GM12865 (cell line): ENCODE measurements around the gene NXPH1.

Experiments
- DNase-seq: peaks from one replicate; pipeline ENCODE4 v3.0.0; 2010; ENCODE audit warnings: low read depth
- H3K4me3 ChIP-seq: 2 replicates; pipeline ENCODE4 v1.5.1; 2011; ENCODE audit warnings: mild to moderate bottlenecking, low read depth, low read length, control low read depth
- CTCF ChIP-seq: IDR thresholded peaks from 2 replicates; pipeline ENCODE4 v1.5.1; 2011; ENCODE audit warnings: low read length, control low read depth, low read depth, inconsistent platforms; ENCODE audit not compliant: insufficient read depth; ENCODE audit errors: missing control alignments

The NXPH1 gene

DNA sequence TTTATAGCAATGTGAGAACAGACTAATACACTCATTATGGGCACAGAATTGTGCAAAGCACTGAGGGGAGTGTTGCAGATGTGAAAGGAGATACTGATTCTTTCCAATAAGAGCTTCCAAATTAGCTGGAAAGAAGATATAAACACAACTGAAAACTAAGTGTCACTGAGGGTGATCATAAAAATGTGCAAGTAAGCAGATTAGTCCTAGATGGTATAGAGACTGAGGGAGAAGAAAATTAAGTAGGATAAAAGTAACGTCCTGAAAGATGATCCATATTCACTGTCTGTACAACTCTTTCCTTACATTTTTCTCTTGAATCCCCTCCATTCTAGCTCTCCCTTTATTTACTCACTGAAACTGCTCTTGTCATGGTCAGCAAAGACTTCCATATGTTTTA is 11.2 kb upstream of the NXPH1 start:
- H3K4me3 ChIP-seq: no peak overlapping the region
- no peak for DNase-seq
- TF ChIP-seq CTCF: no peak

DNA sequence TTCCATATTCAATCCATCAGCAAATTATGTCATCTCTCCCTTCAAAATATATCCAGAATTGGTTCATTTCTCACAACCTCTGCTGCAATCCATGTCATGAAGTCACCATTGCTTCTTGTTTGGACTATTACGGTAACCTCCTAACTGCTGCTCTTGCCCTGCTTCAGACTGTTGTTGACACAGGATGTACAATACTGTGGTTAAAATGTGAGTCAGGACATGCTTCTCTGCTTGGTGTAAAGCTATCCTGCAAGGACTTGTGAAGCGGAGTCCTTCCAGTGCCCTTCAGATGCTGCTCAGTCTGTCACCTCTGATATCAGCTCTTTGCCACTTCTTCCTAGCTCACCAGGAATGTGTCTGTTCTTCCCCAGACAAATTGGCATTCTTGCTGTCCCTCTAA is 10.4 kb upstream of the NXPH1 start:
- DNase-seq: no peak
- no peak for TF ChIP-seq CTCF

DNA sequence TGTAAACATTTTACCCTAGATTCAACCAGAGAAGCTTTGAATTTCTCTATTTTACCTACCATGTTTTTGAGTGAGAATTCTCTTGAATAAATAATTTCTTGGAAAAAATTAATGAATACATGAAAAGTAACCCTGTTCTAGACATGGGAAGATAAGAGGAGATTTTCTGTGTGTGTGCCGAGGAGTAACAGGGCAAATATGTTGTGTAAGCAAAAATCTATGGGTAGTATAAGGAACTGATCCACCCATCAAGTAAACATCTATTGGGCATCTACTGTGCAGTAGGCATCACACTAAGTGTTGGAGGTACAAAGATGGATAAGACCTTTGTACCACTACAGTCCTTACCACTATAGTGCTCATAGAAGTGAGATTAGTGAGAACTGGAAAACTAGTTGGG is 8.2 kb upstream of the NXPH1 start:
- no peak for TF ChIP-seq CTCF
- H3K4me3 ChIP-seq: no peak overlapping the region
- DNase-seq: no peak

More for the DNA sequence above, 10.4 kb upstream of the NXPH1 start:
- no peak overlapping the region for H3K4me3 ChIP-seq

GRCh38 chr7:8430643-8431042 is 2.8 kb upstream of the NXPH1 start:
- no peak for DNase-seq
- TF ChIP-seq CTCF: no peak
- no peak overlapping the region for H3K4me3 ChIP-seq

DNA sequence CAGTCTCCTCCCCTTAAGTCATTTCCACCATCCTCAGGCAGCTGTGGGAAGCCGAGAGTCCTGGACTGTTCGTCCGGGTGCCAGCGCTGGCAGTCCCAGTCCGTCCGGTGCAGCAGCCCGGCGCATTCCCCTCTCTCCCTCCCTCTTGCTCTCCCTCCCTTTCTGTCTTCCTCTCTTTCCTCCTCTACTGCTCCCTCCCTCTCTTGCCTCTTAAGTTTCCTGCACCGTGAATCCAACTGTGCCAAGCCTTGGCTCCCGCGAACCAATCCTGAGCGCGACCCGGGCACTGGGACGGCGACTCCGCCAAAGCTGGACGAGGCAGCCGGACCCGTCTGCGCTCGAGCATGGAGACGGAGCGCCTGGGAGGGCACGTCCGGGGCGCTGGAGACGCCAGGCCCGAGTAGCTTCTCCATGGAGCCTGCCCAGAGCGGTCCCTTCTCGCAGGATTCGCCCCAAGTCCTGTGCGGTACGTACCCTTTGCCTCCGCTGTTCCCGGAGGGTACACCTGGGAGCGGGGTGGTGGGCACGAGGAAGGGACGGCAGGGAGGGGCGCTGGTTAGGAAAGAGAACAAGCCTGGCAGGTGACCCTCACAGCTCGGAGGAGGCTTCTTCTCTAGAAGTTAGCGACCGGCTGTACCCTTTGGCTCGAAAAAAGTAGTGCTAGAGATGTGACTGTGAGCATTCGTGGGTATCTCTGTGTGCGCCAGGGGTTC is 1.0 kb downstream of the NXPH1 start:
- DNase-seq: no peak
- no peak overlapping the region for H3K4me3 ChIP-seq
- no peak for TF ChIP-seq CTCF

DNA sequence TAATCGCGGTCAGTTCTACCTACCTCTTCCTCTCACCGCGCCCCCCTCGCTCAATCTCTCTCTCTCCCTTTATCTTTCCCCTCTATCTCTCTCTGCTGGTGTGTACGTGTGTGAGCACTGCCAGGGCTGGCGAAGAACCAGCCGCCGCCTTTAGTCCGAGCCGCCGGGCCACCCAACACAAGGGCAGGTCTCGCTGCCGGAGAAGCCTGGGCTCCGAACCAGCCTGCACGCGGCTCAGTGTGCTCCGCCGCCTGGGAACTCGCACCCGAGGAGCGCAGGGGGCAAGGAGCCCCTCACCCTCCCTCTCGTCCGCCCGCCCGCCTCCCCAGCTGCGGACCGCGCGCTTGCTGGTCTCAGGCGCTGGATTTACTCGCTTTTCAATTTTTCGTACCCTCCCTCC is 1.7 kb downstream of the NXPH1 start:
- H3K4me3 ChIP-seq: no peak overlapping the region
- TF ChIP-seq CTCF: no peak
- DNase-seq: no peak
